GM18498 (cell line): ENCODE measurements around the gene PSMC4.

Experiments
- ATAC-seq: cut with Tn5 transposase; IDR thresholded peaks from one replicate; pipeline ENCODE4 v1.9.1; 2021; ENCODE audit warnings: mild to moderate bottlenecking, moderate library complexity; ENCODE audit not compliant: unreplicated experiment

Gene PSMC4

GRCh38 chr19:39970675-39971379 lies at the start of gene PSMC4:
Gene PSMC4, plus strand, starts transcription at chr19:39971165. Its CDS starts 38 bp downstream, at chr19:39971203.
- peak; percentile 95 for ATAC-seq

- no peak for ATAC-seq
Observed at GRCh38 chr19:39923862-39924261, 47.1 kb upstream of the PSMC4 start.

GRCh38 chr19:39924389-39924788 lies 46.6 kb upstream of the PSMC4 start:
- ATAC-seq, result no peak

GRCh38 chr19:39924952-39925351 lies 46.0 kb upstream of the PSMC4 start:
- ATAC-seq, result no peak

GRCh38 chr19:39926170-39926760 lies 44.7 kb upstream of the PSMC4 start:
- ATAC-seq, result no peak

GRCh38 chr19:39927076-39927475 lies 43.9 kb upstream of the PSMC4 start:
- no peak for ATAC-seq

GRCh38 chr19:39927524-39928356 lies 43.2 kb upstream of the PSMC4 start:
- no peak for ATAC-seq

GRCh38 chr19:39928357-39928725 lies 42.6 kb upstream of the PSMC4 start:
- no peak for ATAC-seq

- ATAC-seq, result no peak
Observed at GRCh38 chr19:39929750-39930149, 41.2 kb upstream of the PSMC4 start.

- ATAC-seq, result no peak
Observed at GRCh38 chr19:39934584-39935363, 36.2 kb upstream of the PSMC4 start, which contains the start of gene FCGBP. Gene FCGBP, minus strand, starts transcription at chr19:39934634.

GRCh38 chr19:39935364-39935661 lies 35.7 kb upstream of the PSMC4 start:
- ATAC-seq, result no peak

GRCh38 chr19:39936020-39936419 lies 34.9 kb upstream of the PSMC4 start:
- ATAC-seq, result no peak

- no peak for ATAC-seq
Observed at GRCh38 chr19:39936622-39937021, 34.3 kb upstream of the PSMC4 start.

GRCh38 chr19:39937094-39937720 lies 33.8 kb upstream of the PSMC4 start:
- ATAC-seq, result no peak

GRCh38 chr19:39937787-39938186 lies 33.2 kb upstream of the PSMC4 start:
- no peak for ATAC-seq

GRCh38 chr19:39939556-39939955 lies 31.4 kb upstream of the PSMC4 start:
- no peak for ATAC-seq

GRCh38 chr19:39940221-39940833 lies 30.6 kb upstream of the PSMC4 start:
- no peak for ATAC-seq

GRCh38 chr19:39941151-39941550 lies 29.8 kb upstream of the PSMC4 start:
- ATAC-seq, result no peak

- peak; percentile 75 for ATAC-seq
Observed at GRCh38 chr19:39941615-39942365, 29.2 kb upstream of the PSMC4 start.

GRCh38 chr19:39942366-39942730 lies 28.6 kb upstream of the PSMC4 start:
- no peak for ATAC-seq
